BJ (cell line): Measurements from ENCODE around the gene SLIT3. TPM values are rescaled to one million over a fixed set of nuclear protein-coding genes. Genes with fewer than 3 reads are reported as not detected.

Experiments used
- CTCF ChIA-PET: fragments of 350-600 bp; formaldehyde crosslinking; extraction: SDS; loops from one replicate; lab custom pipeline; 2021; ENCODE audit warnings: antibody characterized with exemption, inconsistent platforms; lab: Yijun Ruan, JAX
- POLR2A ChIA-PET: fragments of 300-600 bp; sonication (Branson Sonifier 250); formaldehyde crosslinking; extraction: SDS; loops from one replicate; lab custom pipeline; 2021; ENCODE audit warnings: antibody characterized with exemption; lab: Charles Lee
- DNase-seq: peaks from one replicate; pipeline ENCODE4 v3.0.0-alpha.2; 2011; ENCODE audit warnings: low read depth
- H3K27me3 ChIP-seq: 2 replicates; pipeline ENCODE4 v1.6.0; 2011; ENCODE audit warnings: low read length; ENCODE audit not compliant: control insufficient read depth, insufficient read depth
- H3K36me3 ChIP-seq: 2 replicates; pipeline ENCODE4 v1.5.1; 2011; ENCODE audit warnings: low read length; ENCODE audit not compliant: control insufficient read depth, insufficient read depth
- H3K4me3 ChIP-seq: 2 replicates; pipeline ENCODE4 v1.5.1; 2011; ENCODE audit warnings: low read depth, mild to moderate bottlenecking, control low read depth, low read length
- polyA plus RNA-seq: library from polyadenylated mRNA; depleted of rRNA; stranded (reverse); fragments of >200 nt; gene quantifications from 2 replicates; pipeline ENCODE4 v1.2.3, GENCODE V29; 2011
- TF ChIP-seq, protein P1 (sequence below): IDR thresholded peaks from 2 replicates; pipeline ENCODE4 v1.5.1; 2011; ENCODE audit warnings: low read depth, mild to moderate bottlenecking, control low read depth, inconsistent platforms, low read length, moderate library complexity; ENCODE audit not compliant: insufficient read depth

The SLIT3 gene
- polyA plus RNA-seq, 1 experiment, result 26.8 TPM

DNA sequence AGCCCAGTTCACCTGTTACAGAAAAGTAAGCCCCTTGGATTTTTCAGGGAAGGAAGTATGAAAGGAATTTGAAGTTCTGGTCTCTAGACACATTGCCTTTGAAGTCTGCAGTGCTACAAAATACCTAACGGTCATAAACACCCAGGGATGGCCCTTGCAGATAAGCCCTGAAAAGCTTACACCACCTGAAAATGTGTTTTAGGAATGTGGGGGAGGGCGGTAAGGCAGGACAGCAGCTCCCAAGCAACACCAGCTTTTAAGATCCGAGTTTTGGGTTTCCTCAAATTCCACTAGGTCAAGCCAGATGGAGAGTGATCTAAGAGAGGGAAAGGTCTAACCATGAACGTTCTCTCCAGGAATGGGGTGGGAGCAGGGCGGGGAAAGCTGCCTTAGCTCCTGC, 607.6 kb downstream of the SLIT3 start:
- ChIA-PET POLR2A (no interaction called here), CTCF (no interaction called here)
- TF ChIP-seq, protein P1, sequence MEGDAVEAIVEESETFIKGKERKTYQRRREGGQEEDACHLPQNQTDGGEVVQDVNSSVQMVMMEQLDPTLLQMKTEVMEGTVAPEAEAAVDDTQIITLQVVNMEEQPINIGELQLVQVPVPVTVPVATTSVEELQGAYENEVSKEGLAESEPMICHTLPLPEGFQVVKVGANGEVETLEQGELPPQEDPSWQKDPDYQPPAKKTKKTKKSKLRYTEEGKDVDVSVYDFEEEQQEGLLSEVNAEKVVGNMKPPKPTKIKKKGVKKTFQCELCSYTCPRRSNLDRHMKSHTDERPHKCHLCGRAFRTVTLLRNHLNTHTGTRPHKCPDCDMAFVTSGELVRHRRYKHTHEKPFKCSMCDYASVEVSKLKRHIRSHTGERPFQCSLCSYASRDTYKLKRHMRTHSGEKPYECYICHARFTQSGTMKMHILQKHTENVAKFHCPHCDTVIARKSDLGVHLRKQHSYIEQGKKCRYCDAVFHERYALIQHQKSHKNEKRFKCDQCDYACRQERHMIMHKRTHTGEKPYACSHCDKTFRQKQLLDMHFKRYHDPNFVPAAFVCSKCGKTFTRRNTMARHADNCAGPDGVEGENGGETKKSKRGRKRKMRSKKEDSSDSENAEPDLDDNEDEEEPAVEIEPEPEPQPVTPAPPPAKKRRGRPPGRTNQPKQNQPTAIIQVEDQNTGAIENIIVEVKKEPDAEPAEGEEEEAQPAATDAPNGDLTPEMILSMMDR, result no peak

DNA sequence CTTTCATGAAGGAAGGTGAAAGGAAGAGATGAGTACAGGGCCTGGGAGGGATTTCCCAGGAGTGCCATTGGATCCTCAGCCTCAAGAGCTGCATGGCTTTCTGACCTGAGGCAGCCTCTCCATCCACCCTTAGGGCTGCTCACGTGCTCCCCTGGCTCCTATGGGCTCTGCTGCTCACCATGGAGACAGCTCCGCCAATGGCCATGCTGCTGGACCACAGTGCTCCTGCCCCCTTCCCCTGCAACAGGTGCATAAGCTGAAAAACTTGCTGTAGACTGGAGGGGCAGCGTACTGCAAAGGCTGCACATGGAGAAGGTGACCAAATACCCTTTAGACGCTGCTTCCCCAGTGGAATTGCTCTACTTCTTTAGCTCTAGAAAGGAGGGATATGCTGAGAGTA, 609.0 kb downstream of the SLIT3 start:
- no peak for DNase-seq
- H3K4me3 ChIP-seq, result no peak overlapping the region
- no peaks in the 10 kb centered on the region for H3K36me3 ChIP-seq
- ChIA-PET CTCF (interaction anchor here (1.0 kb wide), 1 partner anchor 12 kb away, joined by 3 read pairs; no protein-coding TSS in a partner anchor), POLR2A (no interaction called here)
- TF ChIP-seq, protein P1, result no peak
- no peaks in the 10 kb centered on the region for H3K27me3 ChIP-seq

More for the DNA sequence above, 607.6 kb downstream of the SLIT3 start:
- Histone ChIP-seq H3K36me3 (no peaks in the 10 kb centered on the region), H3K27me3 (no peaks in the 10 kb centered on the region), H3K4me3 (no peak overlapping the region)
- no peak for DNase-seq

DNA sequence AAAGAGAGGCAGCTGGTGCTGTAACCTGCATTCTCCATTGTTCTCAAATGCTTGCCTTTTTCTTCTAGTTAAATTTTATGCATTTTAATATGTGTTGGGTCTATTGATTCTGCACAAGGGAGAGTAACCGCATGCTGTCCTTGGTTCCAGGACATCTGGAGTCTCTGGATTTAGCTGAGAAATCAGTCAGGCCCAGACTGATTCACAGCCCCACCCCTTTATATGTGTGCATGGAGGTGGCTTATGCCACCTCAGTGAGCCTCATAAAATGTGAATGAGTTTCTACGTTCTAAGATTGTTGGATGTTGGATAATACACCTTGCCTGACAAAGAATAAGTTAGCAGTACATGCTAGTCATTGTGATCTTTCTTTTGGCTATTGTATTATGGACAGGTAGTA, 611.7 kb downstream of the SLIT3 start:
- DNase-seq, result no peak
- TF ChIP-seq, protein P1, result no peak
- Histone ChIP-seq H3K36me3 (peaks cover 1% of the 10 kb centered on the region; the same call in 1 of the 2 replicates), H3K27me3 (no peaks in the 10 kb centered on the region), H3K4me3 (no peak overlapping the region)
- ChIA-PET CTCF (interaction anchor here (1.3 to 1.6 kb wide), 3 partner anchors 8 to 1291 kb away, joined by 3 to 8 read pairs (median 5); partner anchors contain the start of gene INSYN2B), POLR2A (no interaction called here)

DNA sequence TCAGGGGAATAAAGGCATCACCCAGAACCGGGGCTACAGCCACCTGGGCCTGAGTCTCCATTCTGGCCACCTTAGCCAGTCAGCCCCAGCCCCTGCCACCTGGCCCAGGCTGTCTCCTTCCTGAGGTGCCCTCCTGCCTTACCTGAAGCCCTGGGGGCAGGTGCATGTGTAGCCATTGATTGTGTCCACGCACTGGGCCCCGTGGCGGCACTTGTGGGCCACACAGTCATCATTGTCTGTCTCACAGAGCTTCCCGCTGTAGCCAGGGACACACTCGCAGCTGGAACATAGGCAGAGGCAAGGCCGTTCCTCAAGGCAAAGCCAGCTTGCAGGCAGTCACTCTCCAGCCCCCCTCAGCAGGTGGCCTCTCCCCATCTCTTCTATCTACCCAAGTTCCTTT, 614.1 kb downstream of the SLIT3 start:
- CTCF ChIA-PET, result interaction anchor here (1.2 kb wide), 1 partner anchor 20 kb away, joined by 3 read pairs; no protein-coding TSS in a partner anchor
- no peak for DNase-seq
- H3K36me3 ChIP-seq, result peaks cover 1% of the 10 kb centered on the region; the same call in 1 of the 2 replicates
- no peaks in the 10 kb centered on the region for H3K27me3 ChIP-seq
- TF ChIP-seq, protein P1, result no peak
- POLR2A ChIA-PET, result no interaction called here
- H3K4me3 ChIP-seq, result no peak overlapping the region

DNA sequence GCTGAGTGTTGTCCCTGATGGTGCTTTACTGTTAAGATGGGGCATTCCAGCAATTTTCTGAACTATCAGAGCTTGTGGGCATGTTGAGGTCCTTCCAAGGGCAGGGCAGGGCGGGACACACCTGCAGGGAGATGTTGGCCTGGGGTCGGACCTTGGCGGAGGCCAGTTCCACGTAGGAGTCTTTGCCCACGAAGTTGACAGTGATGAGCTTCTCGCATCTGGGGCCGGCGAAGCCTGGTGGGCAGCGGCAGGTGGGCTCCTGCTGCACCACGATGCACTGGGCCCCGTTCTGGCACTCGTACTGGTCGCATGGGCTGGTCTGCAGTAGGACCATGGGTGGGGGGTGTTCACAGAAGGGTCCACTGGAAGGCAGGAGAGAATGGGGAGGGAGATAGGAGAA, 615.4 kb downstream of the SLIT3 start:
- ChIA-PET CTCF (interaction anchor here (1.3 kb wide), 1 partner anchor 86 kb away, joined by 3 read pairs; no protein-coding TSS in a partner anchor), POLR2A (no interaction called here)
- no peak for DNase-seq
- H3K4me3 ChIP-seq, result no peak overlapping the region
- peaks cover 1% of the 10 kb centered on the region; the same call in 1 of the 2 replicates for H3K36me3 ChIP-seq
- no peaks in the 10 kb centered on the region for H3K27me3 ChIP-seq
- TF ChIP-seq, protein P1, result no peak
